Gastrocnemius medialis (tissue), 4 donors: ENCODE results near the gene HDAC4.

ENCODE experiments used
- CTCF ChIP-seq, 5 experiments: fragments of 450-650 bp in 3 of 5; fragments of 200-600 bp in 2 of 5; sonication (generic) in 2 of 5; IDR thresholded peaks in 4 of 5; conservative IDR thresholded peaks in 1 of 5; 1 replicate in 4 of 5; 2 replicates in 1 of 5; pipeline ENCODE4 v1.5.1; 2016 to 2019; ENCODE audit warnings: antibody characterized with exemption in 5 of 5, mild to moderate bottlenecking in 3 of 5, moderate library complexity in 3 of 5
- POLR2A ChIP-seq, 2 donors: fragments of 450-650 bp; IDR thresholded peaks; one replicate each; pipeline ENCODE4 v1.6.1; 2017; ENCODE audit warnings: antibody characterized with exemption in 2 of 2, mild to moderate bottlenecking in 2 of 2, moderate library complexity in 2 of 2

- no peak for TF ChIP-seq CTCF (IDR thresholded peaks at IDR 0.05 in 4 of 5, conservative IDR thresholded peaks at IDR 0.05 in 1 of 5)
- no peak for TF ChIP-seq POLR2A (IDR thresholded peaks at IDR 0.05)
These were observed 168.6 kb downstream of the HDAC4 start for GRCh38 chr2:239232195-239232578.
